SK-N-SH (cell line): Measurements from ENCODE around the gene LILRB3. TPM values are rescaled to one million over a fixed set of nuclear protein-coding genes. Genes with fewer than 3 reads are reported as not detected.
"Not testable (repeated sequence)": the region's sequence is repeated elsewhere in the genome, so short reads cannot be mapped to it uniquely, and the experiment has no call there.

Source experiments
- CTCF ChIA-PET: fragments of 300-600, 350-600 bp; formaldehyde crosslinking; extraction: SDS; loops from one replicate; lab custom pipeline; 2021; lab: Yijun Ruan, JAX
- POLR2A ChIA-PET: fragments of 350-600 bp; sonication (Branson Sonifier 250); formaldehyde crosslinking; extraction: SDS; loops from one replicate; lab custom pipeline; 2020; ENCODE audit warnings: antibody characterized with exemption, inconsistent platforms; lab: Yijun Ruan, JAX
- DNase-seq: peaks from one replicate; pipeline ENCODE4 v3.0.0; 2012
- H2AFZ ChIP-seq: fragments of 200-600 bp; sonication (generic); 2 replicates; pipeline ENCODE4 v1.8.1; 2016; ENCODE audit warnings: antibody characterized with exemption, mild to moderate bottlenecking, low read depth
- H3F3A ChIP-seq: fragments of 200-600 bp; sonication (generic); replicated peaks from 2 replicates; pipeline ENCODE3; 2016; ENCODE audit warnings: antibody characterized with exemption, mild to moderate bottlenecking; ENCODE audit not compliant: insufficient read depth
- H3K27ac ChIP-seq, 2 experiments: fragments of 200-500 bp in 1 of 2; fragments of 200-600 bp in 1 of 2; sonication (Bioruptor generic) in 1 of 2; sonication (generic), shearing (Covaris generic) in 1 of 2; 2 replicates each; pipeline versions ENCODE4 v1.5.1 to v1.6.1; 2014 to 2016; ENCODE audit warnings: low read depth in 2 of 2, inconsistent platforms in 1 of 2, low read length in 1 of 2, mild to moderate bottlenecking in 1 of 2, mixed read lengths in 1 of 2
- H3K27me3 ChIP-seq: fragments of 200-600 bp; sonication (generic), shearing (Covaris generic); 2 replicates; pipeline ENCODE4 v1.6.1; 2016; ENCODE audit warnings: mixed run types; ENCODE audit not compliant: insufficient read depth
- H3K36me3 ChIP-seq, 2 experiments: fragments of 200-500 bp in 1 of 2; fragments of 200-600 bp in 1 of 2; sonication (Bioruptor generic) in 1 of 2; sonication (generic) in 1 of 2; replicated peaks in 1 of 2; 2 replicates each; pipeline versions ENCODE3 to v1.5.1; 2014 to 2016; ENCODE audit warnings: low read length in 1 of 2, mild to moderate bottlenecking in 1 of 2; ENCODE audit not compliant: insufficient read depth in 2 of 2, control insufficient read depth in 1 of 2
- H3K4me1 ChIP-seq, 2 experiments: fragments of 200-500 bp in 1 of 2; fragments of 200-600 bp in 1 of 2; sonication (Bioruptor generic) in 1 of 2; sonication (generic), shearing (Covaris generic) in 1 of 2; 2 replicates each; pipeline versions ENCODE4 v1.5.1 to v1.6.1; 2014 to 2016; ENCODE audit warnings: low read depth in 1 of 2, low read length in 1 of 2, mixed run types in 1 of 2; ENCODE audit not compliant: insufficient read depth in 2 of 2, control insufficient read depth in 1 of 2
- H3K4me2 ChIP-seq: fragments of 200-600 bp; sonication (generic), shearing (Covaris generic); 2 replicates; pipeline ENCODE4 v1.6.1; 2017; ENCODE audit warnings: mixed run types
- H3K4me3 ChIP-seq, 2 experiments: fragments of 200-500 bp in 1 of 2; fragments of 200-600 bp in 1 of 2; sonication (Bioruptor generic) in 1 of 2; sonication (generic), shearing (Covaris generic) in 1 of 2; 2 replicates each; pipeline versions ENCODE4 v1.5.1 to v1.8.1; 2014 to 2016; ENCODE audit warnings: low read depth in 2 of 2, inconsistent platforms in 1 of 2, low read length in 1 of 2, mild to moderate bottlenecking in 1 of 2, mixed read lengths in 1 of 2, moderate library complexity in 1 of 2
- H3K79me2 ChIP-seq: fragments of 200-600 bp; sonication (generic); 2 replicates; pipeline ENCODE4 v1.8.1; 2017; ENCODE audit warnings: mild to moderate bottlenecking; ENCODE audit not compliant: insufficient read depth
- H3K9ac ChIP-seq: fragments of 200-600 bp; sonication (generic); 2 replicates; pipeline ENCODE4 v1.6.1; 2017; ENCODE audit warnings: mixed run types
- H3K9me2 ChIP-seq: fragments of 200-600 bp; sonication (generic); 2 replicates; pipeline ENCODE4 v1.6.1; 2017; ENCODE audit warnings: mixed run types
- H3K9me3 ChIP-seq: fragments of 200-600 bp; sonication (generic); 2 replicates; pipeline ENCODE4 v1.6.1; 2017; ENCODE audit warnings: mixed run types, mild to moderate bottlenecking, moderate library complexity
- H4K20me1 ChIP-seq: fragments of 200-600 bp; sonication (generic); 2 replicates; pipeline ENCODE4 v1.6.1; 2017; ENCODE audit warnings: mild to moderate bottlenecking, mixed run types; ENCODE audit not compliant: insufficient read depth
- WGBS: methylation state at CpG from one replicate; pipeline ENCODE4 v1.1.6; 2017; ENCODE audit warnings: low lambda C conversion rate; 5-methylcytosine and 5-hydroxymethylcytosine counted together
- polyA plus RNA-seq, 3 experiments: library from polyadenylated mRNA; depleted of rRNA; stranded (reverse); fragments of >200 nt; gene quantifications; 2 replicates each; pipeline ENCODE4 v1.2.3, GENCODE V29; 2012

LILRB3 gene
- polyA plus RNA-seq, 1 of the 3 experiments (the other 2 are of a cell fraction): not detected

GRCh38 chr19:54242646-54243045 is 19.8 kb upstream of the LILRB3 start, which contains the start of gene LILRA6:
Gene LILRA6, minus strand, starts transcription at chr19:54242790.
- H3K9ac ChIP-seq, H3K9me2 ChIP-seq, POLR2A ChIA-PET, H3K27ac ChIP-seq, H3K9me3 ChIP-seq, H3K4me1 ChIP-seq, H2AFZ ChIP-seq, CTCF ChIA-PET, H3K4me2 ChIP-seq, H3F3A ChIP-seq, H3K79me2 ChIP-seq, H3K36me3 ChIP-seq, H3K4me3 ChIP-seq, DNase-seq, H4K20me1 ChIP-seq: not testable (repeated sequence)
- H3K27me3 ChIP-seq: peaks cover 35% of the 10 kb centered on the region
- WGBS: no CpG with 5 or more reads among the region's 6 CpGs

GRCh38 chr19:54242234-54242633 is 19.4 kb upstream of the LILRB3 start:
- H3K9me3 ChIP-seq, H3K4me1 ChIP-seq, H3K27ac ChIP-seq, H3F3A ChIP-seq, H2AFZ ChIP-seq, H3K36me3 ChIP-seq, H3K4me2 ChIP-seq, POLR2A ChIA-PET, H3K9ac ChIP-seq, H3K79me2 ChIP-seq, DNase-seq, H3K4me3 ChIP-seq, CTCF ChIA-PET, H4K20me1 ChIP-seq, H3K9me2 ChIP-seq: not testable (repeated sequence)
- no CpG with 5 or more reads among the region's 4 CpGs for WGBS
- peaks cover 34% of the 10 kb centered on the region for H3K27me3 ChIP-seq

- H3K36me3 ChIP-seq, H3K4me2 ChIP-seq, H3K79me2 ChIP-seq, H2AFZ ChIP-seq, H3K4me3 ChIP-seq, H3K4me1 ChIP-seq, H3K27ac ChIP-seq, POLR2A ChIA-PET, H4K20me1 ChIP-seq, H3F3A ChIP-seq, H3K9me2 ChIP-seq, H3K9me3 ChIP-seq, DNase-seq, CTCF ChIA-PET, H3K9ac ChIP-seq: not testable (repeated sequence)
- H3K27me3 ChIP-seq: peaks cover 47% of the 10 kb centered on the region
- WGBS: 26% methylated on average over 15 of the region's 22 CpGs
Observed at GRCh38 chr19:54240372-54241336, 17.8 kb upstream of the LILRB3 start.

GRCh38 chr19:54239491-54240371 is 16.9 kb upstream of the LILRB3 start:
- 16% methylated on average over 7 of the region's 21 CpGs for WGBS
- DNase-seq: not testable (repeated sequence)

More at GRCh38 chr19:54239491-54240371, 16.9 kb upstream of the LILRB3 start:
- H3K9me3 ChIP-seq, H3K27ac ChIP-seq, CTCF ChIA-PET, H3K4me3 ChIP-seq, H3K4me1 ChIP-seq, H3K79me2 ChIP-seq, H3K9ac ChIP-seq, POLR2A ChIA-PET, H3K9me2 ChIP-seq, H3K4me2 ChIP-seq, H3F3A ChIP-seq, H2AFZ ChIP-seq, H3K36me3 ChIP-seq, H4K20me1 ChIP-seq: not testable (repeated sequence)
- H3K27me3 ChIP-seq: peaks cover 43% of the 10 kb centered on the region
